Stimulated activated CD4-positive, alpha-beta T cell treated with anti-CD3 and anti-CD28 coated beads, Interleukin-12 subunit alpha, Interleukin-12 subunit beta, amount 100 ng/mL, for 48 hours (primary cell): ENCODE measurements around the gene VRK1.
A peak's percentile ranks its signal among the peaks of the same experiment; 100 is the strongest.
"Not testable (repeated sequence)": the region's sequence is repeated elsewhere in the genome, so short reads cannot be mapped to it uniquely, and the experiment has no call there.

Experiments used
- DNase-seq, 3 donors: peaks; one replicate each; pipeline ENCODE4 v3.0.0-alpha.2; 2020; ENCODE audit warnings: low read depth in 2 of 3, low spot score in 1 of 3

The VRK1 gene

GRCh38 chr14:96876747-96877146 lies 79.6 kb downstream of the VRK1 start:
- DNase-seq = no peak

- DNase-seq = no peak
These were observed 84.5 kb downstream of the VRK1 start for GRCh38 chr14:96881713-96882112.

- DNase-seq = not testable (repeated sequence)
These were observed 86.8 kb downstream of the VRK1 start for GRCh38 chr14:96883974-96884373.

GRCh38 chr14:96888158-96888557 lies 91.0 kb downstream of the VRK1 start:
- no peak for DNase-seq

- DNase-seq = no peak
These were observed 91.4 kb downstream of the VRK1 start for GRCh38 chr14:96888593-96888992.

- DNase-seq = no peak
These were observed 91.9 kb downstream of the VRK1 start for GRCh38 chr14:96889091-96889490.

GRCh38 chr14:96893966-96894622 lies 96.9 kb downstream of the VRK1 start:
- DNase-seq = peak in 1 of 3 donors; percentile 0

- DNase-seq = no peak
These were observed 97.8 kb downstream of the VRK1 start for GRCh38 chr14:96894966-96895365.

- DNase-seq = no peak
These were observed 98.6 kb downstream of the VRK1 start for GRCh38 chr14:96895658-96896271.

- no peak for DNase-seq
These were observed 100.0 kb downstream of the VRK1 start for GRCh38 chr14:96897184-96897583.

GRCh38 chr14:96901227-96901626 lies 104.0 kb downstream of the VRK1 start:
- no peak for DNase-seq

GRCh38 chr14:96902004-96902403 lies 104.8 kb downstream of the VRK1 start:
- DNase-seq = no peak

- no peak for DNase-seq
These were observed 106.4 kb downstream of the VRK1 start for GRCh38 chr14:96903444-96904023.

- no peak for DNase-seq
These were observed 107.0 kb downstream of the VRK1 start for GRCh38 chr14:96904201-96904600.

- no peak for DNase-seq
These were observed 107.9 kb downstream of the VRK1 start for GRCh38 chr14:96905065-96905464.

GRCh38 chr14:96905825-96906224 lies 108.6 kb downstream of the VRK1 start:
- DNase-seq = no peak

GRCh38 chr14:96906434-96906833 lies 109.3 kb downstream of the VRK1 start:
- no peak for DNase-seq

GRCh38 chr14:96909841-96910364 lies 112.7 kb downstream of the VRK1 start:
- no peak for DNase-seq

- DNase-seq = no peak
These were observed 114.4 kb downstream of the VRK1 start for GRCh38 chr14:96911499-96912149.

GRCh38 chr14:96914571-96915128 lies 117.5 kb downstream of the VRK1 start:
- no peak for DNase-seq

- no peak for DNase-seq
These were observed 118.3 kb downstream of the VRK1 start for GRCh38 chr14:96915478-96915877.

- no peak for DNase-seq
These were observed 119.6 kb downstream of the VRK1 start for GRCh38 chr14:96916751-96917150.
